Esophagus squamous epithelium (tissue), 4 donors: ENCODE data around the gene CREB5.

Source experiments
- CTCF ChIP-seq, 6 experiments: fragments of 450-650 bp in 4 of 6; fragments of 200-600 bp in 2 of 6; sonication (generic) in 2 of 6; IDR thresholded peaks; one replicate each; pipeline ENCODE4 v1.5.1; 2016 to 2019; ENCODE audit warnings: antibody characterized with exemption in 6 of 6, mild to moderate bottlenecking in 4 of 6, moderate library complexity in 4 of 6
- POLR2A ChIP-seq, 4 donors: fragments of 450-650 bp; IDR thresholded peaks; one replicate each; pipeline ENCODE4 v1.6.1; 2017; ENCODE audit warnings: antibody characterized with exemption in 4 of 4, mild to moderate bottlenecking in 4 of 4, moderate library complexity in 3 of 4

- TF ChIP-seq CTCF (IDR thresholded peaks at IDR 0.05) = no peak
- no peak for TF ChIP-seq POLR2A (IDR thresholded peaks at IDR 0.05)
These were observed 136.1 kb downstream of the CREB5 start for GRCh38 chr7:28548416-28548815.
